T-helper 17 cell (primary cell): ENCODE results near the gene RECQL. TPM values are rescaled to one million over a fixed set of nuclear protein-coding genes. Genes with fewer than 3 reads are reported as not detected.
"Not testable (repeated sequence)": the region's sequence is repeated elsewhere in the genome, so short reads cannot be mapped to it uniquely, and the experiment has no call there.

Source experiments
- ATAC-seq: fragments of 150-1000 bp; cut with Tn5 transposase; 2 replicates; pipeline ENCODE4 v1.10.0; 2021; ENCODE audit warnings: mild to moderate bottlenecking, moderate library complexity
- DNase-seq, 3 donors: peaks; one replicate each; pipeline versions ENCODE4 v3.0.0 to v3.0.0-alpha.2; 2020 to 2021
- H3K9me3 ChIP-seq: one replicate; pipeline ENCODE4 v1.7.0; 2013; ENCODE audit warnings: low read length, mild to moderate bottlenecking; ENCODE audit not compliant: control insufficient read depth, poor library complexity, severe bottlenecking
- H3K27ac Mint-ChIP-seq: one replicate; pipeline ENCODE4 v1.8.0; 2022; ENCODE audit warnings: mild to moderate bottlenecking, moderate library complexity, mixed read lengths
- H3K27me3 Mint-ChIP-seq: one replicate; pipeline ENCODE4 v1.8.0; 2022; ENCODE audit warnings: mixed read lengths
- H3K36me3 Mint-ChIP-seq: one replicate; pipeline ENCODE4 v1.8.0; 2022; ENCODE audit warnings: low read depth, mixed read lengths
- H3K4me1 Mint-ChIP-seq: one replicate; pipeline ENCODE4 v1.8.0; 2022; ENCODE audit warnings: mild to moderate bottlenecking, mixed read lengths
- H3K4me3 Mint-ChIP-seq: one replicate; pipeline ENCODE4 v1.8.0; 2022; ENCODE audit warnings: mild to moderate bottlenecking, moderate library complexity, mixed read lengths
- total RNA-seq, 4 donors: library from RNA in 2 of 4; stranded (reverse) in 2 of 4; gene quantifications; one replicate each; pipeline ENCODE4 v1.2.3 and lab custom pipeline; 2022 to 2026

The RECQL gene
- total RNA-seq, 2 donors from 2014 or later: 23.8 to 28.0 TPM

DNA sequence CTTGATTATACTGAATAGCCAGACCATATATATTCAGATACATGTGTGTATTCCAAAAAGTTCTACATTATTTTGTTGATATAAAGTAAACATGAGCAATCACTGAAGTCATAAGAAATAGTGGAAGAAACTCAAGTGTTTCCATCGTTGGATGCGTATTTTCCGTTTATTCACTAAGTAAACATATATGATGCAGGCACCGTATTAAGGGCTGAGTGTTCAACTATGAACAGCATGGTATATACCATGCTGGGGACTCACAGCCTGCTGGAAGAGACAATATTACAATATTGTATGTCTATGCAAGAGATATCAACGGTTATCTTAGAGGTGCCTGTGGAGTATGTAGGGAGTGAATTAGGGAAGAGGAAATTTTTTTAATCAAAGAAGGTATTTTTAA, 62.8 kb downstream of the RECQL start:
- no peak for DNase-seq
- Mint-ChIP-seq H3K4me3 (peak overlapping the region; percentile 97), H3K4me1 (peaks cover 38% of the 10 kb centered on the region), H3K36me3 (peaks cover 7% of the 10 kb centered on the region), H3K27me3 (no peaks in the 10 kb centered on the region), H3K27ac (peak overlapping the region; percentile 99)
- H3K9me3 ChIP-seq: no peaks in the 10 kb centered on the region
- ATAC-seq: no peak

DNA sequence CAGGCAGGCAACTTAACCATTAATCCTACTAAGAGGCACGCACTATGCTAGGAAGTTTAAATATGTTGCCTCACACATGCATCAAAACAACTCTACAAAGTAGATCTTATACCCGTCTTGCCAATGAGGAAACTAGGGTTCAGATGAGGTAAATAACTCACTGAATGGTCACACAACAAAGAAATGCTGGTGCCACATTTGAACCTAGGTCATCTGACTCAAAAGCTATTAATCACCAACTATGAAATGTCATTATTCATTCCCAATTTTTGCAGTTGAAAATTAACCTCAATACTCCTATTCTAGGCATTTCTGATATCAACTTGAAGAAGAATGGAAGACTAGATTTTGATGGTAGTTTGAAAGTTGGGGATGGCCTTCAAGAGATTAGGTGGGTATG, 66.7 kb downstream of the RECQL start:
- H3K4me3 Mint-ChIP-seq: no peak overlapping the region
- ATAC-seq (no peak), DNase-seq (no peak)
- no peaks in the 10 kb centered on the region for H3K27me3 Mint-ChIP-seq
- H3K9me3 ChIP-seq: no peaks in the 10 kb centered on the region
- no peak overlapping the region for H3K27ac Mint-ChIP-seq
- peaks cover 4% of the 10 kb centered on the region for H3K36me3 Mint-ChIP-seq
- H3K4me1 Mint-ChIP-seq: peaks cover 22% of the 10 kb centered on the region

DNA sequence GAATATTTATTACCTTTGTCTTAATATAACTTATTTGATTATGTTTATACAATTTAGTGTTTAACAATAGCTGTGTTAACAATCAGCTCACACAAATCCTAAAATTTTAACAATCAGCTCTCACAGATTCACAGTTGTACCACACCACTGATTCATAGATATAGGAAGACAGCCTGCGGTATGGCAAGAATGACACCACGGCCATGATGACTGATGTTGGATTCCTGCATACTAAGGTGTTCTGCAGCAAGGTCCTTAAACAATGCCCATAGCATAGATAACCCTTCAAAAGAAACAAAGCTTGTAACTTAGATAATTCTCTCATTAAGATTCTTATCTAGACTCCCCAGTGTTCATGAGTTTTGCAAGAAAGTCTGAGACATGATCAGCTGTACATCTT, 67.9 kb downstream of the RECQL start:
- no peak overlapping the region for H3K4me3 Mint-ChIP-seq
- H3K36me3 Mint-ChIP-seq: peaks cover 4% of the 10 kb centered on the region
- peaks cover 11% of the 10 kb centered on the region for H3K4me1 Mint-ChIP-seq
- H3K9me3 ChIP-seq: no peaks in the 10 kb centered on the region
- DNase-seq: no peak
- ATAC-seq: no peak
- no peak overlapping the region for H3K27ac Mint-ChIP-seq
- H3K27me3 Mint-ChIP-seq: no peaks in the 10 kb centered on the region

DNA sequence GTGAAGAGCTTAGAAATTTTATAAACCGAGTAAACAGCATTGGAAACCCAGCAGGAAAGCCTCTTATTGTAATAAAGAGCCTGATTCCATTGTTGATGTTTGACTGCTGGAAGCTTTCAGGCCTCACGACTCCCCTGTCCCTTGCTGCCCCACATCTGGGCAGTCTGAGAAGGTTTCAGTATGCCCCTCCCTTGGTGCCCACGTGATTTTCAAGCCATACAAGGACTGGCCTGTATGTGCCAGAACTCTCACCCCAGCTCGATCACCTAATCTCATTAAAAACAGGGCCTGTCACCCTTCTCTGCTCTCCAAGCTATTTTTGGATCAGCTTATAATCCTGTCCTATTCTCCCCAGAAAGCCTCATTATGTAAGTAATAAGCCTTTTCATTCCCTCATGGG, 71.4 kb downstream of the RECQL start:
- Mint-ChIP-seq H3K4me1 (no peaks in the 10 kb centered on the region), H3K4me3 (no peak overlapping the region), H3K36me3 (peaks cover 8% of the 10 kb centered on the region), H3K27ac (no peak overlapping the region), H3K27me3 (peaks cover 11% of the 10 kb centered on the region)
- ATAC-seq: no peak
- DNase-seq: no peak
- no peaks in the 10 kb centered on the region for H3K9me3 ChIP-seq

DNA sequence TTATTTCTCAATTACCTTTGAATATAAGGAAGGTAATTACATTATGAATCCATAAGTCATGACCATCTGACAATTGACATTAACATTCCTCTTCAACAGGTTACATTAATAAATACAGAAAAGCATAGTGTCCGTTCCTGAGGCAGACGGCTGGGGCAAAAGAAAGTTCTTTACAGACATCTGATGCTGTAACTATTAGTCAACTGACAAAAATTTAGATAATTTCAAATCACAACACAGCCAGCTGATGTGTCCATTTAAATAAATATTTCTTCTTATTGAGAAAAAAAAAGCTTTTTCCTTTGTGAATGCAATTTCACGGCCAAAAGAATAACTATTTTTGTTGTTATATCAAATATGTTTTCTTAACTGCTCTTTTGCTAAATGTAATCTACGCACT, 73.2 kb downstream of the RECQL start:
- no peaks in the 10 kb centered on the region for H3K9me3 ChIP-seq
- peaks cover 8% of the 10 kb centered on the region for H3K36me3 Mint-ChIP-seq
- H3K4me3 Mint-ChIP-seq: no peak overlapping the region
- no peaks in the 10 kb centered on the region for H3K4me1 Mint-ChIP-seq
- ATAC-seq (no peak), DNase-seq (no peak)
- H3K27ac Mint-ChIP-seq: no peak overlapping the region
- peaks cover 11% of the 10 kb centered on the region for H3K27me3 Mint-ChIP-seq

DNA sequence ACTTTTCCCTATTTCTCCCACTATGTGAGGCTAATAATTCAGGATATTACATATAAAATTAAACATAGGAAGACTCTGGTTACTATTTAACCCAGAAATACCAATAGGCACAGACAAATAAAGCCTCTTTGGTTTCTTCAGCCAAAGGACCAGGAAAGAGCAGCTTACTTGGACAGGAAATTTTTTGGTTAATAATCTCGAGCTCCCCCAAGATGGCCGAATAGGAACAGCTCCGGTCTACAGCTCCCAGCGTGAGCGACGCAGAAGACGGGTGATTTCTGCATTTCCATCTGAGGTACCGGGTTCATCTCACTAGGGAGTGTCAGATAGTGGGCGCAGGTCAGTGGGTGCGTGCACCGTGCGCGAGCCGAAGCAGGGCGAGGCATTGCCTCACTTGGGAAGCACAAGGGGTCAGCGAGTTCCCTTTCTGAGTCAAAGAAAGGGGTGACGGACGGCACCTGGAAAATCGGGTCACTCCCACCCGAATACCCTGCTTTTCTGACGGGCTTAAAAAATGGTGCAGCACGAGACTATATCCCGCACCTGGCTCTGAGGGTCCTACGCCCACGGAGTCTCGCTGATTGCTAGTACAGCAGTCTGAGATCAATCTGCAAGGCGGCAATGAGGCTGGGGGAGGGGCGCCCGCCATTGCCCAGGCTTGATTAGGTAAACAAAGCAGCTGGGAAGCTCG, 82.3 kb downstream of the RECQL start:
- DNase-seq, H3K27ac Mint-ChIP-seq, H3K4me1 Mint-ChIP-seq, ATAC-seq, H3K9me3 ChIP-seq, H3K36me3 Mint-ChIP-seq, H3K4me3 Mint-ChIP-seq: not testable (repeated sequence)
- peaks cover 24% of the 10 kb centered on the region for H3K27me3 Mint-ChIP-seq

Other genes starting within 250 kb of the RECQL start
- not detected for gene SLCO1A2, start 166.7 kb downstream of the RECQL start, total RNA-seq
- gene IAPP, start 128.7 kb downstream of the RECQL start, total RNA-seq: not detected
- gene PYROXD1, start 64.0 kb downstream of the RECQL start, total RNA-seq: 10 to 100 TPM; 53.9 to 57.5 TPM
- gene GOLT1B, start 154 bp upstream of the RECQL start, total RNA-seq: 10 to 100 TPM; 31.2 to 38.3 TPM
- 1 to 10 TPM in 1 of 2 donors, not detected in 1; 5.6 TPM for gene SPX, start 24.7 kb upstream of the RECQL start, total RNA-seq
- gene GYS2, start 103.2 kb upstream of the RECQL start, total RNA-seq: under 1 TPM in 1 of 2 donors, not detected in 1; 0.15 TPM
- gene LDHB, start 156.2 kb upstream of the RECQL start, total RNA-seq: 100 to 1,000 TPM; 767 to 787 TPM